Neural cell (in vitro differentiated cells): Measurements from ENCODE around the gene HSP90AA1.

Source experiments
- POLR2AphosphoS5 ChIP-seq: IDR thresholded peaks from 2 replicates; pipeline ENCODE4 v1.6.1; 2012
- TF ChIP-seq, protein P1 (sequence below): fragments of 450-650 bp; IDR thresholded peaks from 2 replicates; pipeline ENCODE4 v1.5.1; 2014; ENCODE audit warnings: antibody characterized with exemption, mild to moderate bottlenecking, moderate library complexity; ENCODE audit not compliant: poor library complexity, severe bottlenecking
- TF ChIP-seq, protein P2 (sequence below): IDR thresholded peaks from 2 replicates; pipeline ENCODE4 v1.6.1; 2012; ENCODE audit warnings: borderline replicate concordance

DNA sequence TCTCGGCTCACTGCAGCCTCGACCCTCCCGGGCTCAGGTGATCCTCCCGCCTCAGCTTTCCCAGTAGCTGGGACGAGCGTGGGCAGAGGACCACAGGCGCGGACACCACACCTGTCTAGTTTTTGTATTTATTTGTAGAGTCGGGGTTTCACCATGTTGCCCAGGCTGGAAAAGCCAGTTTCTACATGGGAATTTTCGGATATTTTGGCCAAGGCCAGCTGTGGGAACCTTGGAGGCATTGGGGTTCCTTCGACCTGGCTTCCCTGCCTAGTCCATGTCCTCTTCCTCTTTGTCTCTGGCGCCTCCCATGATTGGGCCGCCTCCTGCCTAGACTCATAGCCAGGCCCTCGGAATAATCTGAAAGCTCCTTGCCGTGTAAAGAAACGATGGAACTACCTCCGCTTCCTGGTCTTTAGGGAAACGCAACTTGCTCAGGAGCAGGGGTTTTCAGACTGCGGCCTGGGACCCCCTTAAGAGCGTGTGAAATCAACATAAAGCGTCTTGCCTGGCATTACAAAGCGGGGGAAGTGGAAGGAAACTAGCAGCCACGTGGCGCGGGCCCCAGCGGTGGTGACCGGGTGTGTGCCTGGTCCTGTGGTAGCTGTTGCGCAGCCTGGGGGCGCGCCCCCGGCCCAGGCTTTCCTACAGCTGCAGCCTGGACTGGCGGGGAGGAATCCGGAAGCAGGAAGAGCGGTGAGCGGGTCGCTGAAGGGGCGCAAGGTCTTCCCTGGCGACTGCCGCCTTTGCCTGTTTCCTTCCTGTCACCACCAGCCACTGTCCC is 1.4 kb upstream of the HSP90AA1 start:
- TF ChIP-seq, protein P1, sequence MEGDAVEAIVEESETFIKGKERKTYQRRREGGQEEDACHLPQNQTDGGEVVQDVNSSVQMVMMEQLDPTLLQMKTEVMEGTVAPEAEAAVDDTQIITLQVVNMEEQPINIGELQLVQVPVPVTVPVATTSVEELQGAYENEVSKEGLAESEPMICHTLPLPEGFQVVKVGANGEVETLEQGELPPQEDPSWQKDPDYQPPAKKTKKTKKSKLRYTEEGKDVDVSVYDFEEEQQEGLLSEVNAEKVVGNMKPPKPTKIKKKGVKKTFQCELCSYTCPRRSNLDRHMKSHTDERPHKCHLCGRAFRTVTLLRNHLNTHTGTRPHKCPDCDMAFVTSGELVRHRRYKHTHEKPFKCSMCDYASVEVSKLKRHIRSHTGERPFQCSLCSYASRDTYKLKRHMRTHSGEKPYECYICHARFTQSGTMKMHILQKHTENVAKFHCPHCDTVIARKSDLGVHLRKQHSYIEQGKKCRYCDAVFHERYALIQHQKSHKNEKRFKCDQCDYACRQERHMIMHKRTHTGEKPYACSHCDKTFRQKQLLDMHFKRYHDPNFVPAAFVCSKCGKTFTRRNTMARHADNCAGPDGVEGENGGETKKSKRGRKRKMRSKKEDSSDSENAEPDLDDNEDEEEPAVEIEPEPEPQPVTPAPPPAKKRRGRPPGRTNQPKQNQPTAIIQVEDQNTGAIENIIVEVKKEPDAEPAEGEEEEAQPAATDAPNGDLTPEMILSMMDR = no peak
- TF ChIP-seq, protein P2, sequence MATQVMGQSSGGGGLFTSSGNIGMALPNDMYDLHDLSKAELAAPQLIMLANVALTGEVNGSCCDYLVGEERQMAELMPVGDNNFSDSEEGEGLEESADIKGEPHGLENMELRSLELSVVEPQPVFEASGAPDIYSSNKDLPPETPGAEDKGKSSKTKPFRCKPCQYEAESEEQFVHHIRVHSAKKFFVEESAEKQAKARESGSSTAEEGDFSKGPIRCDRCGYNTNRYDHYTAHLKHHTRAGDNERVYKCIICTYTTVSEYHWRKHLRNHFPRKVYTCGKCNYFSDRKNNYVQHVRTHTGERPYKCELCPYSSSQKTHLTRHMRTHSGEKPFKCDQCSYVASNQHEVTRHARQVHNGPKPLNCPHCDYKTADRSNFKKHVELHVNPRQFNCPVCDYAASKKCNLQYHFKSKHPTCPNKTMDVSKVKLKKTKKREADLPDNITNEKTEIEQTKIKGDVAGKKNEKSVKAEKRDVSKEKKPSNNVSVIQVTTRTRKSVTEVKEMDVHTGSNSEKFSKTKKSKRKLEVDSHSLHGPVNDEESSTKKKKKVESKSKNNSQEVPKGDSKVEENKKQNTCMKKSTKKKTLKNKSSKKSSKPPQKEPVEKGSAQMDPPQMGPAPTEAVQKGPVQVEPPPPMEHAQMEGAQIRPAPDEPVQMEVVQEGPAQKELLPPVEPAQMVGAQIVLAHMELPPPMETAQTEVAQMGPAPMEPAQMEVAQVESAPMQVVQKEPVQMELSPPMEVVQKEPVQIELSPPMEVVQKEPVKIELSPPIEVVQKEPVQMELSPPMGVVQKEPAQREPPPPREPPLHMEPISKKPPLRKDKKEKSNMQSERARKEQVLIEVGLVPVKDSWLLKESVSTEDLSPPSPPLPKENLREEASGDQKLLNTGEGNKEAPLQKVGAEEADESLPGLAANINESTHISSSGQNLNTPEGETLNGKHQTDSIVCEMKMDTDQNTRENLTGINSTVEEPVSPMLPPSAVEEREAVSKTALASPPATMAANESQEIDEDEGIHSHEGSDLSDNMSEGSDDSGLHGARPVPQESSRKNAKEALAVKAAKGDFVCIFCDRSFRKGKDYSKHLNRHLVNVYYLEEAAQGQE = no peak
- no peak for TF ChIP-seq POLR2AphosphoS5
